GM10847 (cell line): ENCODE results near the gene ZMYND15.

ENCODE experiments used
- POLR2A ChIP-seq: IDR thresholded peaks from 2 replicates; pipeline ENCODE4 v1.6.1; 2011; ENCODE audit not compliant: insufficient read length; ENCODE audit errors: extremely low read depth

The ZMYND15 gene

DNA sequence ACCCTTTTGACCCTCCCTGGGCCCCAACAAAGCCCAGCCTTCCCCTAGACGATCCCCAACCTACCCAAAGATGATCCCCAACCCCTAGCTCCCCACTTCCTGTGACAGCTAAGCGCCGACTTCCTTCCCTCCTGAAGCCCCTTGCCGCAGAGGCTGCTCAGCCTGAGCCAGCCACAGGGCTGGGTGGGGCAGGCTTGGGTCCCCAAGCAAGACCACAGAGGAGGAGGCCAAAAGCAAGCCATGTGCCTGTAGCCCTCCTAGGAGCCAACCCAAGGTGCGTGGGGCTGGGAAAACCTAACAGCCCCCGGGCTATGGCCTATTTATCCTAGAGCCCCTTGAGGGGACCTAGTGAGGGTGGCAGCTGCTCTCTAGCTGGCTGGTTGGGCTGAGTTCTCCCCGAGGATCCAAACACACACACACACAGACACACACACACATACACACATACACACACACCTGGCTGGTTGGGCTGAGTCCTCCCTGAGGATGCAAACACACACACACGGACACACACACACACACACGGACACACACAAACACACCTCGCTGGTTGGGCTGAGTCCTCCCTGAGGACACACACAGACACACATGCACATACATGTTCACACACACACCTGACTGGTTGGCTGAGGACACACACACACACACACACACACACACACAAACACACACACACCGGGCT lies 24.4 kb upstream of the ZMYND15 start:
- TF ChIP-seq POLR2A: no peak

GRCh38 chr17:4716081-4716480 lies 23.6 kb upstream of the ZMYND15 start:
- no peak for TF ChIP-seq POLR2A

DNA sequence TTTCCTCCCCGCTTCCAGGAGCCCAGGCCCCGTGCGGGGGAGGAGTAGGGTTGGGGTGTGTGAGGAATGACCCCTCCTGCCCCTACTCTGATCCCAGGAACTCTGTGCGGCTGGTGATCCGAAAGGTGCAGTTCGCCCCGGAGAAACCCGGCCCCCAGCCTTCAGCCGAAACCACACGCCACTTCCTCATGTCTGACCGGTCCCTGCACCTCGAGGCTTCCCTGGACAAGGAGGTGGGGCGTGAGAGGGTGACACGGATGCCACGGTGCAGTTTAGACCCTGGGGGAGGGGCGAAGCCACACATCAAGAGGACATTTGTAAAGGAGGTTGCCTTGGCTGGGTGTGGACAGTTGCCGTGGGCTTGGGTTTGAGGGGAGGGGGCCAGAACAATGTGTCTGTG lies 21.8 kb upstream of the ZMYND15 start:
- no peak for TF ChIP-seq POLR2A

DNA sequence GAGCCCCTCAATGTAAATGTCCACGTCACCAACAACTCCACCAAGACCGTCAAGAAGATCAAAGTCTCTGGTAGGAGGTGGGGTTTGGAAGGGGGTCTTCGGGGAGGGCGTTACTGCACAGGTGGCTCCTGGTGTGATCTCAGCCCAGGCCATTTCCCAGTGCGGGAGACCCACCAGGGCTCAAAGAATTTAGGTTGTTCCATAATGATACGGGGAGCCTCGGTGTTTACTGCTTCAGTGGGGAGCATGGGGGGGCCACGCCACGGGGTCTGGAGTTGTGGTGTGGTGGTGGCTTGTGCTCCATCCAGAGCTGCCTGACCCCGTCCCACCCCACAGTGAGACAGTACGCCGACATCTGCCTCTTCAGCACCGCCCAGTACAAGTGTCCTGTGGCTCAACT lies 21.4 kb upstream of the ZMYND15 start:
- no peak for TF ChIP-seq POLR2A

GRCh38 chr17:4719146-4719545 lies 20.5 kb upstream of the ZMYND15 start:
- TF ChIP-seq POLR2A: no peak

GRCh38 chr17:4719684-4720221 lies 19.9 kb upstream of the ZMYND15 start:
- TF ChIP-seq POLR2A: no peak

DNA sequence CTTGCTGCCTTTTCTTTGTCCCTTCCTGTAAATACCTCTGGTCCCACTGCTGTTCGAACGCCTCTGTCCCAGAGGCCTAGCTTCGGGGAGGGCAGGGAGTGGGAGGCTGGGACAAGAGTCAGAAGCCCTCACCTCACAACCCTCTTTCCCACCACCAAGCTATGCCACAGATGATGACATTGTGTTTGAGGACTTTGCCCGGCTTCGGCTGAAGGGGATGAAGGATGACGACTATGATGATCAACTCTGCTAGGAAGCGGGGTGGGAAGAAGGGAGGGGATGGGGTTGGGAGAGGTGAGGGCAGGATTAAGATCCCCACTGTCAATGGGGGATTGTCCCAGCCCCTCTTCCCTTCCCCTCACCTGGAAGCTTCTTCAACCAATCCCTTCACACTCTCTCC lies 18.8 kb upstream of the ZMYND15 start:
- TF ChIP-seq POLR2A: no peak

DNA sequence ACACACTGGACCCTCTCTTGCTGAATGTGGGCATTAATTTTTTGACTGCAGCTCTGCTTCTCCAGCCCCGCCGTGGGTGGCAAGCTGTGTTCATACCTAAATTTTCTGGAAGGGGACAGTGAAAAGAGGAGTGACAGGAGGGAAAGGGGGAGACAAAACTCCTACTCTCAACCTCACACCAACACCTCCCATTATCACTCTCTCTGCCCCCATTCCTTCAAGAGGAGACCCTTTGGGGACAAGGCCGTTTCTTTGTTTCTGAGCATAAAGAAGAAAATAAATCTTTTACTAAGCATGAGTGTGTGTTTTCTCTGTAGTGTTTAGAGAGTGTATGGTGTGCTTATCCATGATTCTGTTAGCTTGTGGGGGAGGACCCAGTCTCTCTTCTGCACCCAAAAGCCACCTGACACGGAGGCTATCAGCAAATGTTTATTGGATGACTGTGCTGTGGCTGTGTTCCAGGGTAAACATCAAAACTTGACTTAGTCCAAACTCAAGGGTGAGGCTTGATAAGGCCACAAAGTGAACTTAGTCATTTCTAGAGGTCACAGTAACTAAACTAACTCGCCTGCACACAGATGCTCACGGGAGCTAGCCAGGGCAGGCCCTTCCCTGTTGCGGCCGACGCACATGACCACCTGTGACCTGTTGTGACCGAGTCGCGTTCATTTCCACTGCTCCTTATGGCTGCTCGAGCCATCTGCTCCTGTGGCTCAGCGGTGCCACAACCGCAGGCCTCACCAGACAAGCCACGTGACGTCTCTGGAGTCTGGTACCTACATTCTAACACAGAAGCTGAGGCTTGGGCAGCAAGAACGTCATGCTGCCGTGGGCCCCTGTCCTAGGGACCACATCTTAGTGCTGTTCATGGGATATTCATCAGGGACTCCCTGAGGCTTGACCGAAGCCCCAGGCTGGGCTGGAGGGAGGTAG lies 18.2 kb upstream of the ZMYND15 start:
- no peak for TF ChIP-seq POLR2A

GRCh38 chr17:4722678-4723240 lies 16.9 kb upstream of the ZMYND15 start:
- TF ChIP-seq POLR2A: no peak

- no peak for TF ChIP-seq POLR2A
Observed at GRCh38 chr17:4724650-4725049, 15.0 kb upstream of the ZMYND15 start.

GRCh38 chr17:4725646-4726310 lies 13.9 kb upstream of the ZMYND15 start:
- no peak for TF ChIP-seq POLR2A

DNA sequence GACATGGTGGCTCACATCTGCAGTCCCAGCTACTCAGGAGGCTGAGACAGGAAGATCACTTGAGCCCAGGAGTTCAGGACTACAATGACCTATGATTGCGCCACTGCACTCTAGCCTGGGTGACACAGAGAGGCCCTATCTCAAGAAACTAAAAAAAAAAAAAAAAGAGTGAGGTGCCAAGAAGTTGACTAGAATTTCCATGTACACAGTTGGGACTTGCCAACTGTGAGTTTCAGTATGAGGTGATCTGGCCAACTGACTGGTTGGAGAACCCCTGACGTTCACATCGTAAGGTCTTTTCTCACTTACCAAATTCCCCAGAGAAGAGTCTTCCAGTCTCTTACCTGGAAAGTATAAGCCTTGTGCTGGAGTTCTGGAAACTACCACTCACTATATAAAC lies 11.5 kb upstream of the ZMYND15 start:
- no peak for TF ChIP-seq POLR2A

- no peak for TF ChIP-seq POLR2A
Observed at GRCh38 chr17:4733073-4733531, 6.5 kb upstream of the ZMYND15 start.

GRCh38 chr17:4734857-4735475 lies 4.7 kb upstream of the ZMYND15 start:
- TF ChIP-seq POLR2A: no peak
